Fibroblast of skin of left biceps (primary cell): ENCODE results near the gene BACH2.
"Not testable (repeated sequence)": the region's sequence is repeated elsewhere in the genome, so short reads cannot be mapped to it uniquely, and the experiment has no call there.

Source experiments
- DNase-seq, 2 experiments: peaks; one replicate each; pipeline ENCODE4 v3.0.0-alpha.2; 2013; ENCODE audit warnings: low read depth in 2 of 2

Gene BACH2

DNA sequence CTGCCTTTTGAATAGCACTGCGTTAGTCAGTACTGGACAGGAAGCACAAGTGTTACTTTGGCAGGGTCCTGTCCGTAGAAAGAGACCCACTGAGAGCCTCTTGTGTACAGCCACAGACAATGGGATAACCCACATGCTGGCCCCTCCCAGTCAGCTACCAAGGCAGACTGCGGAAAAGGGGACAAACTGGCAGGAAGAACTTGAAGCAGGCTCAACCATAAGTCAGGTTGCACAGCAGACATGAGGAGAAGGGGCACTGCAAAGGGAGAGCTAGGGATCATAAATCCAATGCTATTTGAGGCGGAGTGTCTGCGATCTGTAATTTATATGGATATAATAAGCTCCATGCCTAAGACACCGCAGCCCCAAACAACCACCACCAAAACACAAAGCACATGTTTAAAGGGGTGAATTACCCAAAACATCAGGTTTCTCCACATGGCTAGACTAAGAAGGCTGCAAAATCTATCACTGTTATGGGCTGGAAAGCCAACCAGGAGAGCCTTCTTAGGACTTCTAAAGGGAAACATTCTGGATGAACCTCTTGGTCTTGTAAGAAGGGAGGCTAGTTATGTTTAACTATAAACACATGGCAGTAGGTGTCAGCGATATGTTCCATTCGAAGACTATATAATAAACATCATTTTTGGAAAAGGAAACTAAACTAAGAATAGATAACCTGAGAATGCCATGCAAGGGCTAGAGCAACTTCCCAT is 141.7 kb downstream of the BACH2 start:
- peak; percentile 47 to 55 for DNase-seq

DNA sequence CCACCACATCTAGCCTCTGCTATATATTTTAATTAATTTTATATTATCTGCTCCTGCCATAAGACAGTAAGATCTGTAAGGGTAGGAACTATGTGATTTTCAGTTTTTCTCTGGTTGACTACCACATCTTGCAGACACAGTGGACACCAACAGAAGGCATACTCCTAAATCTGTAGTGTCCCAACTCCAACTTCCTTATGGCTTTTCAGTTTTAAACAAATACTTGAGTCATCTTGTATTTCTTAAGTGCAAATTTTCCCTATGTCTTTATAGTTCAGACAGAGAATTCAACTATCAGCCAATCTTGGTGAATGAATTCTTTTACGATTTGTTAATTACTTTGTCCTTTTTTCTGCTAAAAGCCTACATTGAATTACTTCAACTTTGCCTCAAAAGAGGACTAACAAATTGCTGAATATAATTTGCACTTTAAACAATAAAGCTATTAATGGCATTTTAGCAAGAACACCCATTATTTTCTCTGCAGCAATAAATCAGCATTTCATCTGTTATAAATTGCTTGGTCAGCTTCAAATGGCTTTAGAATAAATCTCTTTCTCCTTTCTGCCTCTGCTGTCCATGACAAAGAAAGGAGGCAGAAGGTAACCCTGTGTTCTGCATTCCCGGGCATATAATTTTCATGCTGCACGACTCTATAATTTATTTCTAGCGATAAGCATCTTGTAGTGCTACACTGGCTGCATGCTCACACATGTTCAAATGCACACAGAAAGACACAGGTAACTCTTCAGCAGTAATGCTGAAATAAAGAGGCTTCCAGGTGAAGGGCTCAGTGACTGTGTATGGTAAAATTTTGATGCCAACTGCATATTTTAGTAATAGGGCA is 144.8 kb downstream of the BACH2 start:
- DNase-seq: no peak

GRCh38 chr6:90149280-90149679 is 147.4 kb downstream of the BACH2 start:
- DNase-seq: no peak

GRCh38 chr6:90148867-90149266 is 147.8 kb downstream of the BACH2 start:
- DNase-seq: no peak

DNA sequence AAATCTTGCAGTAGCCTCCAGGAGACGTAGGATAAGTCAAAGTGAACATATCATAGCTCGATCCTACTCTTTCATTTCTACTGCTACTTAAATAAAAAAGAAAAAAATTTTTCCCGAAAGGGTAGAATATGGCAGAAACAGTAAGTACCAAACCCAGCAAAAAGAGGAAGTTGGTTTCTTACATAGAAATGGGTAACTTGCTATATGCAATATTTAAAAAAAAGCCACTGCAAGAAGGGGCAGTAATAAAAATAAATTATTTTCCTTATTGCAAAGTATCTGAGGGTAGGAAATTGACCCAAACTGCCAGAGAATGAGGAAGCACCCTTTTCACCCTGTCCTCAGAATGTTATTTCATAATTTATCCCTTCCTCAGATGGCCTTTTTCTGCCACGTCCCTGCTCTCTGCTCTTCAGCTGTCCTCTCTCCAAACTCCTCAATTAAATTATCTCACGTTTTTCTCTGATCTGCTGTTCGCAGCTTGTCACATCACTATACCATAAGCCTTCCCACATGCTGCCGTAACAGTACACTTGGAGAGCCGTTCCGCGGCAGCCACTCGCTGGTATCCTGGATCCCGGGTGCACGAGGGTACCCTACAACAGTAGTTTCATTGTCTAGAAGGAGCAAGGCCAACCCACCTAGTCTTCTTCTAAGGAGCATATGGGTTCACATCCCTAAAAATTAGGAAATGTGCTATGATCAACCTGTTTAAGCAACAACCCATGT is 149.6 kb downstream of the BACH2 start:
- no peak for DNase-seq

- no peak for DNase-seq
These were observed 150.6 kb downstream of the BACH2 start for GRCh38 chr6:90146024-90146423.

- no peak for DNase-seq
These were observed 151.6 kb downstream of the BACH2 start for GRCh38 chr6:90144928-90145555.

GRCh38 chr6:90144396-90144795 is 152.2 kb downstream of the BACH2 start:
- DNase-seq: no peak

GRCh38 chr6:90140683-90141082 is 156.0 kb downstream of the BACH2 start:
- no peak for DNase-seq

- DNase-seq: no peak
These were observed 157.3 kb downstream of the BACH2 start for GRCh38 chr6:90139272-90139817.

- DNase-seq: no peak
These were observed 159.6 kb downstream of the BACH2 start for GRCh38 chr6:90136837-90137568.

DNA sequence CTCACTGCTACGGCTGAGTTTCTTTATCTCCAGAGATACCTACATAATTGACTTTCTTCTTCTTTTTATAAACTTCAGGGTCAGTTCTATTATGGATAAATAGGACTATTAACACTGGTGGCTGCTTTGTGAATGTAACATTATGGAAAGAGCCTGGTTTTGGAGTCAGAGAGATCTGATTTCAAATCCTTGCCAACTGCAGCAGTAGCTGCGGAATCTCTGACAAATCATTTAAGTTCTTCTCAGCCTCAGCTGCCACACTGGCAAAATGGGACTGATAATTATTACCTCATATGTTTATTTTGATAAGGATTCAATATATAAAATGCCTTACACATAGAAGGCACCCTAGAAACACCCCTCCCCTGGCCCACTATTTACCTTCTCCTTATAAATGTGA is 160.5 kb downstream of the BACH2 start:
- no peak for DNase-seq

DNA sequence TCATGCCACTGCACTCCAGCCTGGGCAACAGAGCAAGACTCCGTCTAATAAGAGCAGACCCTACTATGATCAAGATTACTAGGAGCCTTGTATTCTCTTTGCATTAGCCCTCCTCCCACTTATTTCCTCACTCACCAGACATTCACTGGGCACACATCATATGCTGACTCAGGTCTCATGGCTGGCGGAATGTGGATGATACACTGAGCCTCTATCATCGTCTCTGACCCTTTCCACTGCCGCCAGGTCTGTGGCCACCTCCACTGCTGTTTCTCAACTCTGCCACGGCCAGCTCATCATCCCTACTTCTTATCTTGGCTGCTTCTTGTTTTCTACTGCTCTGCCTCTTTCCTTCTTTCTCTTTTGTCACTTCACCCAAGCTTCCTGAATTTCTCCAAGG is 161.0 kb downstream of the BACH2 start:
- DNase-seq: peak; percentile 52 to 59

DNA sequence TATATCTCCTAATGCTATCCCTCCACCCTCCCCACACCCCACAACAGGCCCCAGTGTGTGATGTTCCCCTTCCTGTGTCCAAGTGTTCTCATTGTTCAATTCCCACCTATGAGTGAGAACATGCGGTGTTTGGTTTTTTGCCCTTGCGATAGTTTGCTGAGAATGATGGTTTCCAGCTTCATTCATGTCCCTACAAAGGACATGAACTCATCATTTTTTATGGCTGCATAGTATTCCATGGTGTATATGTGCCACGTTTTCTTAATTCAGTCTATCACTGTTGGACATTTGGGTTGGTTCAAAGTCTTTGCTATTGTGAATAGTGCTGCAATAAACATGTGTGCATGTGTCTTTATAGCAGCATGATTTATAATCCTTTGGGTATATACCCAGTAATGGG is 163.0 kb downstream of the BACH2 start:
- not testable (repeated sequence) for DNase-seq

- DNase-seq: peak; percentile 66 to 67
These were observed 164.8 kb downstream of the BACH2 start for GRCh38 chr6:90131614-90132423.

GRCh38 chr6:90131125-90131524 is 165.5 kb downstream of the BACH2 start:
- no peak for DNase-seq

DNA sequence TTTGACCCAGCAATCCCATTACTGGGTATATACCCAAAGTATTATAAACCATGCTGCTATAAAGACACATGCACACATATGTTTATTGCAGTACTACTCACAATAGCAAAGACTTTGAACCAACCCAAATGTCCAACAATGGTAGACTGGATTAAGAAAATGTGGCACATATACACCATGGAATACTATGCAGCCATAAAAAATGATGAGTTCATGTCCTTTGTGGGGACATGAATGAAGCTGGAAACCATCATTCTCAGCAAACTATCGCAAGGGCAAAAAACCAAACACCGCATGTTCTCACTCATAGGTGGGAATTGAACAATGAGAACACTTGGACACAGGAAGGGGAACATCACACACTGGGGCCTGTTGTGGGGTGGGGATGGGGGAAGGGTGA is 168.0 kb downstream of the BACH2 start:
- DNase-seq: not testable (repeated sequence)

- no peak for DNase-seq
These were observed 169.0 kb downstream of the BACH2 start for GRCh38 chr6:90127595-90127994.

DNA sequence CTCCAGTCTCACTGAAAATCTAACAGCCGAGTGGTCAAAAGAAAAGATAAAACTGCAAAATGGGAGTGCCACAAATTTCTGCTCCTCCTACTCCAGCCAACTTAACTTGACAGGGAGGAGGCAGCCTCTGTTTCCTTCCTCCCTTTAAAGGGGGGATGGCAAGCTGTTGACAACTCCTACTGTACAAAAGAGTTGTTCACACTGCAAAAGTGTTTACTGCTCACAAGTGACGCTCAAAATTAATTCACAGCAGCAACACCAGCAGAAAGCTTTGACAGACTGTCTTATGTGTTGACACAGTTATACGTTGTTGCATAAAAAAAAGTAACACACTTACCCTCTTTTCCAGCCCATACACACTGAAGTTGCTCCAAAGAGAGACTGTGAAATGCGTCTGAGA is 169.8 kb downstream of the BACH2 start:
- DNase-seq: no peak

GRCh38 chr6:90126181-90126580 is 170.5 kb downstream of the BACH2 start:
- DNase-seq: no peak
